BE2C (cell line): Measurements from ENCODE around the gene GFRAL.
"Not testable (repeated sequence)": the region's sequence is repeated elsewhere in the genome, so short reads cannot be mapped to it uniquely, and the experiment has no call there.

Source experiments
- DNase-seq: peaks from one replicate; pipeline ENCODE4 v3.0.0-alpha.2; 2020
- H3K27me3 ChIP-seq: fragments of 250-450 bp; sonication (Bioruptor Pico); 2 replicates; pipeline ENCODE4 v1.5.1; 2020; ENCODE audit warnings: mild to moderate bottlenecking
- H3K36me3 ChIP-seq: fragments of 250-450 bp; sonication (Bioruptor Pico); 2 replicates; pipeline ENCODE4 v1.5.1; 2020; ENCODE audit warnings: mild to moderate bottlenecking
- H3K4me1 ChIP-seq: fragments of 250-450 bp; sonication (Bioruptor Pico); 2 replicates; pipeline ENCODE4 v1.5.1; 2020
- H3K4me3 ChIP-seq: 2 replicates; pipeline ENCODE4 v1.5.1; 2011; ENCODE audit warnings: low read depth, low read length
- H3K9me3 ChIP-seq: fragments of 250-450 bp; sonication (Bioruptor Pico); 2 replicates; pipeline ENCODE4 v1.5.1; 2020
- TF ChIP-seq, protein P1 (sequence below): IDR thresholded peaks from 2 replicates; pipeline ENCODE4 v1.5.1; 2012; ENCODE audit warnings: mild to moderate bottlenecking, low read depth, low read length

The GFRAL gene

DNA sequence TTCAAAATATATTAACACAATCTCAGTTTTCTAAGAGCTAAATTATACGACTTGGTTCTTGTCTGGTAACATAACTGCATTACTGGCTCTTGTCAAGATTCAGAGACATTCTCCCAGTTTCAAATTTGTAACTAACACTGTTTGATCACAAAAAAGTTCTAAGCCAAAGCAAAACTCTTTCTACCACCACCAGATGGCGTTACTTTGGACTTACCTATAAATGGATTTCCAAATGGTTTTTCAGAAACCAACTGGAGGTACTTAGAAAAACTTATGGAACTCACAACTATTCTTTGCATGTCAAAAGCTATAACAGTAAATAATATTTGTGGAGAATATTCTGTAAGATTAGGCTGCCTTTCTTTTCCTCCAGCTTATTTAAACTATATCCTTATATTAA, 34.2 kb upstream of the GFRAL start:
- H3K9me3 ChIP-seq: no peaks in the 10 kb centered on the region
- H3K36me3 ChIP-seq: no peaks in the 10 kb centered on the region
- no peaks in the 10 kb centered on the region for H3K27me3 ChIP-seq
- TF ChIP-seq, protein P1, sequence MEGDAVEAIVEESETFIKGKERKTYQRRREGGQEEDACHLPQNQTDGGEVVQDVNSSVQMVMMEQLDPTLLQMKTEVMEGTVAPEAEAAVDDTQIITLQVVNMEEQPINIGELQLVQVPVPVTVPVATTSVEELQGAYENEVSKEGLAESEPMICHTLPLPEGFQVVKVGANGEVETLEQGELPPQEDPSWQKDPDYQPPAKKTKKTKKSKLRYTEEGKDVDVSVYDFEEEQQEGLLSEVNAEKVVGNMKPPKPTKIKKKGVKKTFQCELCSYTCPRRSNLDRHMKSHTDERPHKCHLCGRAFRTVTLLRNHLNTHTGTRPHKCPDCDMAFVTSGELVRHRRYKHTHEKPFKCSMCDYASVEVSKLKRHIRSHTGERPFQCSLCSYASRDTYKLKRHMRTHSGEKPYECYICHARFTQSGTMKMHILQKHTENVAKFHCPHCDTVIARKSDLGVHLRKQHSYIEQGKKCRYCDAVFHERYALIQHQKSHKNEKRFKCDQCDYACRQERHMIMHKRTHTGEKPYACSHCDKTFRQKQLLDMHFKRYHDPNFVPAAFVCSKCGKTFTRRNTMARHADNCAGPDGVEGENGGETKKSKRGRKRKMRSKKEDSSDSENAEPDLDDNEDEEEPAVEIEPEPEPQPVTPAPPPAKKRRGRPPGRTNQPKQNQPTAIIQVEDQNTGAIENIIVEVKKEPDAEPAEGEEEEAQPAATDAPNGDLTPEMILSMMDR: peak; percentile 50
- no peaks in the 10 kb centered on the region for H3K4me1 ChIP-seq
- H3K4me3 ChIP-seq: no peak overlapping the region
- peak; percentile 4 for DNase-seq

DNA sequence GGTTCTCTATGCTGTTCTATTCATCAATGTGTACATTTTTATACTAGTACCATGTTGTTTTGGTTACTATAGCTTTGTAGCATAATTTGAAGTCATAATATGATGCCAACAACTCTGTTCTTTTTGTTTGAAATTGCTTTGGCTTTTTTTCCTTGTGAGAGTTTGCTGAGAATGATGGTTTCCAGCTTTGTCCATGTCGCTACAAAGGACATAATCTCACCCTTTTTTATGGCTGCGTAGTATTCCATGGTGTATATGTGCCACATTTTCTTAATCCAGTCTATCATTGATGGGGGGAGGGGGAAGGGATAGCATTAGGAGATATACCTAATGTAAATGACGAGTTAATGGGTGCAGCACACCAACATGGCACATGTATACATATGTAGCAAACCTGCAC, 30.1 kb upstream of the GFRAL start:
- H3K36me3 ChIP-seq, H3K4me3 ChIP-seq, DNase-seq, H3K4me1 ChIP-seq, H3K27me3 ChIP-seq, H3K9me3 ChIP-seq: not testable (repeated sequence)

DNA sequence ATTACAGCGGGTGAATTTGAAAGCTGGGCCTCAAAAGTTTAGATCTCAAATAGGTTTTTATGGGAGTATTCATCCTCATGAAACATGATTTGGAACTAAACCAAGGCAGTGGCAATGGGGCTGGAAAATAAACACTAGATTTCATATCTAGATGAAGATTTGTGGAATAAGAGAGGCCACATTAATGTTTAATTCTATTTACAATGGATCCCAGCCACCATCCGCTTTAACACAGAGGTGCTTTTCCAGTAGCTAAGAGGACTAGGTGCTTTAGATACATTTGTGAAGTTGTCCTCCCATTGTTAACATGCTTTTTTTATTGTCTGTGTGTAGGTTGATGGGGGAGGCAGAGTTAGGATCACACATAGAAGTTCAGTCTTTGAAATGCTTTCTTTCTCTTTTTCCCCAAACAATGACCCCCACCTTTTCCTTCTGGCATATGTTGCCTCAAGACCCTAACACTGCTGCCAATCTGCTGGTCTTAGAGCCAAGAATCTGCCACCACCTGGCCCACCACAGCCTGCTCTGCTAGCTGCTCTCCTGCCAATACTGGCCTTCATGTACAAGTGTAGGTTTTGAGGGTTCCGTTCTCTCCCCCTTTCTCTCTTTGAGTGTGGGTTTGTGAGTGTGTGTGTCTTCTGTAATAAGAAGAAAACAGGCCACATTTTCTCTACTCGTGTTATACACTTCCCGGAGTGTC, 27.8 kb upstream of the GFRAL start:
- TF ChIP-seq, protein P1: no peak
- no peaks in the 10 kb centered on the region for H3K4me1 ChIP-seq
- no peaks in the 10 kb centered on the region for H3K27me3 ChIP-seq
- no peaks in the 10 kb centered on the region for H3K36me3 ChIP-seq
- H3K4me3 ChIP-seq: no peak overlapping the region
- DNase-seq: no peak
- no peaks in the 10 kb centered on the region for H3K9me3 ChIP-seq

DNA sequence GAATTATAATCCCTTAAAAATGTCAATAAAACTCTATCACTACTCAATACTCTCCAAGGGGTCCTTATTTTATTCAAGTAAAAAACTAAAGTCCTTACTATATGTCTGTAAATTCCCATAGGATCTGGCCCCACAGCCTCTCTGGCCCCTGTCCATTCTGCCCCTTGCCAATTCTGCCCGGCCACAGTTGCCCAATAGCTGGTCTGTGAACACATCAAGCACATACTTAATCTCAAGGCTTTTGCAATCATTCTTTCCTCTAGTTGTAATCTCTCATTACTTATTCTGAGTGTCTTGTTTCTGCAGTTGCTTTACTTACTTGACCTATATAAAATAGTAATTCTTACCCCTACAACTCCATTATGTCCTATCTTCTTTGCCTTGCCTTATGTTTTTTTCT, 22.5 kb upstream of the GFRAL start:
- Histone ChIP-seq H3K9me3 (no peaks in the 10 kb centered on the region), H3K27me3 (no peaks in the 10 kb centered on the region), H3K36me3 (no peaks in the 10 kb centered on the region), H3K4me1 (no peaks in the 10 kb centered on the region), H3K4me3 (no peak overlapping the region)
- TF ChIP-seq, protein P1: no peak
- no peak for DNase-seq

DNA sequence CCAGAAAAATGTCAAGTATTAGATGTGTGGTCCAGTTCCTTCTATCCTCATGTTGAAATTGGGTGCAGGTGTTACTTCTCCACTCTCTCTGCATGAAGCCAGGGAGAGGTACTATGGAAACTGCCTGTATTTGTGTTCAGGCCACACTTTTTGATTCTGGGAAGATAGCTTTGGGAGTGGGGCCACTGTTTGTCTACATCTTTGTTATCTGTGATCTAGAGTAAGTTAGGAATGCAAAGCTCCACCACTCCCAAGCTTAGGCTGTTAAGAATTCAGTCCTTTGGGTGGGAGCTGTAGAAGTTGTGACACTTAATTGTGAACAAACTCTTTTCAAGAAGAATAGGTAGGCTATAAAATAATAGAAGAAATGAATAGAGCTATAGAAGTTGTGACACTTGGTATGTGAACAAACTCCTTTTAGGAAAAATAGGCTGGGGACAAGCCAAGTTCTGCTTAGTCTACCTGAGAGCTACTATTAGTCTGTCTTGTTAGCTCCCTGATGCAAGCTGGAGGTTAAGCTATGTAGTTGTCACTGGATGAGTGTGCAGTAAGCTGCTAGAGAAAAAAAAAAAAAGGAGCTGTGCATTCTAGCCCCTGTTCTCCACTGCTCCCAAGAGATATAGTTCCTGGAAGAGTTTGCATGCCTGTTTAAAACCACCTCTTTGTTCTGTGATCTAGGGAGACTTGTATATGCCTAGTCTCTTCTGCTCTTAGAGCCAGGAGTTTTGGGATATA, 7.1 kb upstream of the GFRAL start:
- no peak for DNase-seq
- H3K4me1 ChIP-seq: no peaks in the 10 kb centered on the region
- no peaks in the 10 kb centered on the region for H3K9me3 ChIP-seq
- no peaks in the 10 kb centered on the region for H3K27me3 ChIP-seq
- TF ChIP-seq, protein P1: no peak
- no peaks in the 10 kb centered on the region for H3K36me3 ChIP-seq
- H3K4me3 ChIP-seq: no peak overlapping the region

DNA sequence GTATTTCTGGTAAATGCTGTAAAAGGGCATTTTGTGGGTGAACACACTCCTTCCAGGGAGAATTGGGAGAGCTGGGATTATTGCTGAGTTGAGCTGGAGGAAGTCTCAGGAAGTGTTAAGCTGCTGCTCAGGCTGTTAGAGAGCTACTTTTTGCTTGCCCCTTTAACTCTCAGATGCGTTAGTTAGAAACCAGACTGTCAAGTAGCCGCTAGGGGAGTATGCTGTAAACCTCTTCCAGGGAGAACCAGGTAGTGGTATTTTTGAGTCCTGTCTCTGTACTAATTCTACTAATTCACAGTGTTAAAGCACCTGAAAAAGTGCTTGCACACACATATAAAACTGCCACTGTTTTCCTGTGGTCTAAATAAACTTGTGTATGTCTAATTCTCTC, 6.6 kb upstream of the GFRAL start:
- Histone ChIP-seq H3K27me3 (no peaks in the 10 kb centered on the region), H3K36me3 (no peaks in the 10 kb centered on the region), H3K9me3 (no peaks in the 10 kb centered on the region), H3K4me3 (no peak overlapping the region), H3K4me1 (no peaks in the 10 kb centered on the region)
- DNase-seq: no peak
- TF ChIP-seq, protein P1: no peak
